H9 (cell line): Measurements from ENCODE around the gene IMMP2L. TPM values are rescaled to one million over a fixed set of nuclear protein-coding genes. Genes with fewer than 3 reads are reported as not detected.

Experiments
- DNase-seq: peaks from one replicate; pipeline ENCODE4 v3.0.0-alpha.2; 2017
- H2AFZ ChIP-seq: one replicate; pipeline ENCODE4 v1.6.1; 2013; ENCODE audit warnings: mild to moderate bottlenecking, low read length, control low read depth, moderate library complexity
- H2AK5ac ChIP-seq: 2 replicates; pipeline ENCODE4 v1.6.1; 2013; ENCODE audit warnings: low read length, control low read depth, mixed read lengths; ENCODE audit not compliant: insufficient read length
- H2BK120ac ChIP-seq: one replicate; pipeline ENCODE4 v1.6.1; 2013; ENCODE audit warnings: low read depth, mild to moderate bottlenecking, low read length, control low read depth, inconsistent platforms; ENCODE audit not compliant: poor library complexity, severe bottlenecking
- H2BK12ac ChIP-seq: 2 replicates; pipeline ENCODE4 v1.6.1; 2013; ENCODE audit warnings: low read length, control low read depth, mixed read lengths, low read depth; ENCODE audit not compliant: insufficient read length
- H2BK15ac ChIP-seq: 2 replicates; pipeline ENCODE4 v1.6.1; 2013; ENCODE audit warnings: low read depth, low read length, control low read depth
- H2BK20ac ChIP-seq: one replicate; pipeline ENCODE4 v1.6.1; 2013; ENCODE audit warnings: low read depth, mild to moderate bottlenecking, low read length, control low read depth, inconsistent platforms; ENCODE audit not compliant: poor library complexity, severe bottlenecking
- H2BK5ac ChIP-seq: 2 replicates; pipeline ENCODE4 v1.6.1; 2013; ENCODE audit warnings: low read length, control low read depth, mixed read lengths; ENCODE audit not compliant: insufficient read length
- H3K14ac ChIP-seq: 2 replicates; pipeline ENCODE4 v1.6.1; 2013; ENCODE audit warnings: low read length, control low read depth; ENCODE audit not compliant: insufficient read depth
- H3K18ac ChIP-seq: 2 replicates; pipeline ENCODE4 v1.6.1; 2013; ENCODE audit warnings: low read depth, mild to moderate bottlenecking, mixed read lengths, low read length, control low read depth; ENCODE audit not compliant: insufficient read length
- H3K23ac ChIP-seq: 2 replicates; pipeline ENCODE4 v1.6.1; 2013; ENCODE audit warnings: low read length, control low read depth, mixed read lengths, low read depth; ENCODE audit not compliant: insufficient read length
- H3K23me2 ChIP-seq: 2 replicates; pipeline ENCODE4 v1.6.1; 2013; ENCODE audit warnings: low read depth, mild to moderate bottlenecking, mixed read lengths, low read length, control low read depth; ENCODE audit not compliant: insufficient read length, poor library complexity, severe bottlenecking
- H3K27ac ChIP-seq: 2 replicates; pipeline ENCODE4 v1.5.1; 2013; ENCODE audit warnings: low read length, control low read depth, mixed read lengths, low read depth; ENCODE audit not compliant: insufficient read length
- H3K27me3 ChIP-seq: 2 replicates; pipeline ENCODE4 v1.6.1; 2013; ENCODE audit warnings: low read length, control low read depth, inconsistent platforms; ENCODE audit not compliant: insufficient read depth
- H3K4ac ChIP-seq: 2 replicates; pipeline ENCODE4 v1.6.1; 2013; ENCODE audit warnings: low read depth, mild to moderate bottlenecking, control low read depth, inconsistent platforms, low read length, moderate library complexity
- H3K4me1 ChIP-seq: 2 replicates; pipeline ENCODE4 v1.6.1; 2013; ENCODE audit warnings: low read length, control low read depth, inconsistent platforms; ENCODE audit not compliant: insufficient read depth
- H3K4me2 ChIP-seq: 2 replicates; pipeline ENCODE4 v1.6.1; 2013; ENCODE audit warnings: low read length, control low read depth, mixed read lengths; ENCODE audit not compliant: insufficient read length, insufficient read depth
- H3K56ac ChIP-seq: 2 replicates; pipeline ENCODE4 v1.6.1; 2013; ENCODE audit warnings: low read depth, mild to moderate bottlenecking, mixed read lengths, low read length, control low read depth; ENCODE audit not compliant: insufficient read length
- H3K79me1 ChIP-seq: 2 replicates; pipeline ENCODE4 v1.6.1; 2013; ENCODE audit warnings: low read depth, mild to moderate bottlenecking, moderate library complexity, low read length, control low read depth, inconsistent platforms; ENCODE audit not compliant: insufficient read depth, poor library complexity, severe bottlenecking
- H3K79me2 ChIP-seq: 2 replicates; pipeline ENCODE4 v1.6.1; 2013; ENCODE audit warnings: low read length, control low read depth, inconsistent platforms; ENCODE audit not compliant: insufficient read depth
- H3K9ac ChIP-seq: 2 replicates; pipeline ENCODE4 v1.6.1; 2013; ENCODE audit warnings: low read length, control low read depth, mixed read lengths; ENCODE audit not compliant: insufficient read length; ENCODE audit errors: extremely low read depth
- H3K9me3 ChIP-seq: one replicate; pipeline ENCODE4 v1.6.1; 2013; ENCODE audit warnings: low read depth, low read length, inconsistent platforms; ENCODE audit not compliant: control insufficient read depth
- H3T11ph ChIP-seq: one replicate; pipeline ENCODE4 v1.6.1; 2013; ENCODE audit warnings: mild to moderate bottlenecking, low read length, control low read depth, inconsistent platforms
- H4K20me1 ChIP-seq: one replicate; pipeline ENCODE4 v1.6.1; 2013; ENCODE audit not compliant: control insufficient read depth, insufficient read length, insufficient read depth
- H4K5ac ChIP-seq: 2 replicates; pipeline ENCODE4 v1.6.1; 2013; ENCODE audit warnings: low read depth, mild to moderate bottlenecking, mixed read lengths, low read length, control low read depth; ENCODE audit not compliant: insufficient read length
- H4K8ac ChIP-seq: replicated peaks from 2 replicates; pipeline ENCODE4 v1.6.1; 2013; ENCODE audit warnings: low read length, control low read depth, mixed read lengths, low read depth; ENCODE audit not compliant: insufficient read length
- H4K91ac ChIP-seq: 2 replicates; pipeline ENCODE4 v1.6.1; 2013; ENCODE audit warnings: low read depth, mild to moderate bottlenecking, moderate library complexity, mixed read lengths, low read length, control low read depth; ENCODE audit not compliant: insufficient read length
- H3K27ac Mint-ChIP-seq, 3 experiments: 2 replicates in 2 of 3; 3 replicates in 1 of 3; pipeline ENCODE4 v1.8.0; 2020 to 2021; ENCODE audit warnings: mixed read lengths in 3 of 3, mild to moderate bottlenecking in 1 of 3, moderate library complexity in 1 of 3
- H3K27me3 Mint-ChIP-seq: 2 replicates; pipeline ENCODE4 v1.8.0; 2021; ENCODE audit warnings: low read depth, mild to moderate bottlenecking, moderate library complexity, mixed read lengths
- H3K36me3 Mint-ChIP-seq, 3 experiments: 2 replicates in 2 of 3; 3 replicates in 1 of 3; pipeline ENCODE4 v1.8.0; 2020 to 2021; ENCODE audit warnings: low read depth in 3 of 3, mixed read lengths in 3 of 3; ENCODE audit not compliant: insufficient read depth in 1 of 3
- H3K4me1 Mint-ChIP-seq, 2 experiments: 2 replicates each; pipeline ENCODE4 v1.8.0; 2020; ENCODE audit warnings: mixed read lengths in 2 of 2
- H3K4me3 Mint-ChIP-seq, 2 experiments: 2 replicates in 1 of 2; 3 replicates in 1 of 2; pipeline ENCODE4 v1.8.0; 2020 to 2021; ENCODE audit warnings: mild to moderate bottlenecking in 2 of 2, mixed read lengths in 2 of 2, moderate library complexity in 1 of 2
- H3K9me3 Mint-ChIP-seq, 2 experiments: 2 replicates in 1 of 2; 3 replicates in 1 of 2; pipeline ENCODE4 v1.8.0; 2020; ENCODE audit warnings: mild to moderate bottlenecking in 2 of 2, mixed read lengths in 2 of 2, moderate library complexity in 1 of 2
- CTCF ChIP-seq: fragments of 200-600 bp; sonication (generic); conservative IDR thresholded peaks from 3 replicates; pipeline ENCODE4 v1.8.0; 2021; ENCODE audit warnings: antibody characterized with exemption, mild to moderate bottlenecking
- WGBS: extraction: QIAGEN DNeasy Blood & Tissue Kit; methylation state at CpG from one replicate; pipeline ENCODE4 v1.1.7; 2013; ENCODE audit warnings: missing lambda C conversion rate, low lambda C conversion rate, mixed read lengths; ENCODE audit not compliant: insufficient read length; ENCODE audit errors: extremely low coverage; 5-methylcytosine and 5-hydroxymethylcytosine counted together
- total RNA-seq: library from RNA; stranded (reverse); gene quantifications from 2 replicates; pipeline ENCODE4 v1.2.1, GENCODE V29; 2021

The IMMP2L gene
- total RNA-seq, 1 experiment from 2014 or later = 14.7 TPM

GRCh38 chr7:110962374-110962773 is 599.9 kb downstream of the IMMP2L start:
- Histone ChIP-seq H2BK15ac (no peak overlapping the region), H3K18ac (no peak overlapping the region), H3K27me3 (no peaks in the 10 kb centered on the region), H2BK5ac (no peak overlapping the region), H3K79me1 (no peaks in the 10 kb centered on the region), H3K23ac (no peak overlapping the region), H3K14ac (no peak overlapping the region), H3K4ac (no peak overlapping the region), H3T11ph (no peak overlapping the region), H2BK12ac (no peak overlapping the region), H3K4me2 (no peak overlapping the region), H3K56ac (no peak overlapping the region), H3K9me3 (no peaks in the 10 kb centered on the region), H3K79me2 (no peaks in the 10 kb centered on the region), H2AFZ (no peak overlapping the region), H3K9ac (no peak overlapping the region), H3K23me2 (no peaks in the 10 kb centered on the region), H2BK20ac (no peak overlapping the region), H4K91ac (no peak overlapping the region), H3K4me1 (no peaks in the 10 kb centered on the region), H2BK120ac (no peak overlapping the region), H4K5ac (no peak overlapping the region), H4K20me1 (no peaks in the 10 kb centered on the region), H3K27ac (no peak overlapping the region), H2AK5ac (no peak overlapping the region), H4K8ac (no peak overlapping the region)
- TF ChIP-seq CTCF = no peak
- H3K4me3 Mint-ChIP-seq = no peak overlapping the region
- no peaks in the 10 kb centered on the region; a peak in 1 of 4 replicates for H3K4me1 Mint-ChIP-seq
- no peak for DNase-seq
- no peaks in the 10 kb centered on the region; a peak in 1 of 7 replicates for H3K36me3 Mint-ChIP-seq
- no CpG with 5 or more reads among the region's 2 CpGs for WGBS
- H3K27ac Mint-ChIP-seq = no peak overlapping the region
- H3K9me3 Mint-ChIP-seq = no peaks in the 10 kb centered on the region; a peak in 2 of 5 replicates
- H3K27me3 Mint-ChIP-seq = no peaks in the 10 kb centered on the region
